ENCODE data around the gene AZGP1.

Gene AZGP1

GRCh38 chr7:99927536-99927935, 48.3 kb downstream of the AZGP1 start:
- no peak overlapping the region for H3K27ac ChIP-seq (ENCODE audit: low read length)
- no peaks in the 10 kb centered on the region for H3K9me3 ChIP-seq (ENCODE audit: insufficient read depth, low read length, severe bottlenecking)
- H3K4me1 ChIP-seq (ENCODE audit: insufficient read depth, low read length), result peaks cover 10% of the 10 kb centered on the region
- no peak overlapping the region for H2AFZ ChIP-seq (ENCODE audit: low read depth, low read length)
- H3K79me2 ChIP-seq (ENCODE audit: insufficient read depth, low read length), result no peaks in the 10 kb centered on the region
- no peaks in the 10 kb centered on the region for H3K36me3 ChIP-seq (ENCODE audit: insufficient read depth, low read length)
- no peak for TF ChIP-seq CTCF (IDR thresholded peaks at IDR 0.05; ENCODE audit: borderline replicate concordance, extremely low read depth, low read length, poor library complexity, severe bottlenecking)
- no peak for TF ChIP-seq EZH2 (IDR thresholded peaks at IDR 0.05; ENCODE audit: borderline replicate concordance, low read depth, low read length, severe bottlenecking)
- ATAC-seq (ENCODE audit: insufficient read depth, low read depth) (no peak), DNase-seq (no peak)
- H3K4me2 ChIP-seq (ENCODE audit: insufficient read depth, low read length), result no peak overlapping the region
- H3K4me3 ChIP-seq (ENCODE audit: low read depth in 1 of 2, low read length in 2 of 2), result no peak overlapping the region
- H4K20me1 ChIP-seq (ENCODE audit: insufficient read depth, low read length), result no peaks in the 10 kb centered on the region
- no peak overlapping the region for H3K9ac ChIP-seq (ENCODE audit: low read depth, low read length)
- peaks cover 25% of the 10 kb centered on the region for H3K27me3 ChIP-seq (ENCODE audit: insufficient read depth, low read length, poor library complexity)

DNA sequence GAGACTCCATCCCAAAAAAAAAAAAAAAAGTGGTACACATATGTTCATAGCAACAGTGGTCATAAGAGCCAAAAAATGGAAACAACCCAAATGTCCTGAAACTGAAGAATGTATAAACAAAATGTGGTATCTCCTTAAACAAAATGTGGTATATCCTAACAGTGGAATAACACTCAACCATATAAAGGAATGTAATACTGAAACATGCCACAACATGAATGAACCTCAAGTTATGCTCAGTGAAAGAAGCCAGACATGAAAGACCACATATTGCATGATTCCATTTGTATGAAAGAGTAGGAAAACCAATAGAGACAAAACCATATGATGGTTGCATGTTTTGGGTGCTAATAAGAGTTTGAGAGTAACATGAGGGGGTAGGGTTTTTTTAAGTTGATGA, 49.5 kb downstream of the AZGP1 start:
- no peaks in the 10 kb centered on the region for H3K9me3 ChIP-seq (ENCODE audit: insufficient read depth, low read length, severe bottlenecking)
- H3K4me3 ChIP-seq (ENCODE audit: low read depth in 1 of 2, low read length in 2 of 2), result no peak overlapping the region
- no peaks in the 10 kb centered on the region for H3K36me3 ChIP-seq (ENCODE audit: insufficient read depth, low read length)
- TF ChIP-seq CTCF (IDR thresholded peaks at IDR 0.05; ENCODE audit: borderline replicate concordance, extremely low read depth, low read length, poor library complexity, severe bottlenecking) (no peak), EZH2 (IDR thresholded peaks at IDR 0.05; ENCODE audit: borderline replicate concordance, low read depth, low read length, severe bottlenecking) (no peak)
- peaks cover 25% of the 10 kb centered on the region for H3K27me3 ChIP-seq (ENCODE audit: insufficient read depth, low read length, poor library complexity)
- H2AFZ ChIP-seq (ENCODE audit: low read depth, low read length), result no peak overlapping the region
- H3K79me2 ChIP-seq (ENCODE audit: insufficient read depth, low read length), result no peaks in the 10 kb centered on the region
- H3K27ac ChIP-seq (ENCODE audit: low read length), result no peak overlapping the region
- DNase-seq, result no peak
- no peaks in the 10 kb centered on the region for H4K20me1 ChIP-seq (ENCODE audit: insufficient read depth, low read length)
- no peak for ATAC-seq (ENCODE audit: insufficient read depth, low read depth)
- no peak overlapping the region for H3K4me2 ChIP-seq (ENCODE audit: insufficient read depth, low read length)
- H3K4me1 ChIP-seq (ENCODE audit: insufficient read depth, low read length), result peaks cover 10% of the 10 kb centered on the region
- no peak overlapping the region for H3K9ac ChIP-seq (ENCODE audit: low read depth, low read length)

GRCh38 chr7:99923200-99923599, 52.6 kb downstream of the AZGP1 start:
- DNase-seq (no peak), ATAC-seq (ENCODE audit: insufficient read depth, low read depth) (no peak)
- no peak overlapping the region for H3K4me3 ChIP-seq (ENCODE audit: low read depth in 1 of 2, low read length in 2 of 2)
- peaks cover 4% of the 10 kb centered on the region for H3K9me3 ChIP-seq (ENCODE audit: insufficient read depth, low read length, severe bottlenecking)
- H2AFZ ChIP-seq (ENCODE audit: low read depth, low read length), result no peak overlapping the region
- H3K4me1 ChIP-seq (ENCODE audit: insufficient read depth, low read length), result peaks cover 17% of the 10 kb centered on the region
- peaks cover 25% of the 10 kb centered on the region for H3K79me2 ChIP-seq (ENCODE audit: insufficient read depth, low read length)
- H3K27ac ChIP-seq (ENCODE audit: low read length), result no peak overlapping the region
- no peak overlapping the region for H3K4me2 ChIP-seq (ENCODE audit: insufficient read depth, low read length)
- no peak for TF ChIP-seq CTCF (IDR thresholded peaks at IDR 0.05; ENCODE audit: borderline replicate concordance, extremely low read depth, low read length, poor library complexity, severe bottlenecking)
- no peak for TF ChIP-seq EZH2 (IDR thresholded peaks at IDR 0.05; ENCODE audit: borderline replicate concordance, low read depth, low read length, severe bottlenecking)
- H3K27me3 ChIP-seq (ENCODE audit: insufficient read depth, low read length, poor library complexity), result peaks cover 11% of the 10 kb centered on the region
- no peaks in the 10 kb centered on the region; the same call in 1 of the 2 replicates for H3K36me3 ChIP-seq (ENCODE audit: insufficient read depth, low read length)
- H3K9ac ChIP-seq (ENCODE audit: low read depth, low read length), result no peak overlapping the region
- peaks cover 3% of the 10 kb centered on the region for H4K20me1 ChIP-seq (ENCODE audit: insufficient read depth, low read length)

DNA sequence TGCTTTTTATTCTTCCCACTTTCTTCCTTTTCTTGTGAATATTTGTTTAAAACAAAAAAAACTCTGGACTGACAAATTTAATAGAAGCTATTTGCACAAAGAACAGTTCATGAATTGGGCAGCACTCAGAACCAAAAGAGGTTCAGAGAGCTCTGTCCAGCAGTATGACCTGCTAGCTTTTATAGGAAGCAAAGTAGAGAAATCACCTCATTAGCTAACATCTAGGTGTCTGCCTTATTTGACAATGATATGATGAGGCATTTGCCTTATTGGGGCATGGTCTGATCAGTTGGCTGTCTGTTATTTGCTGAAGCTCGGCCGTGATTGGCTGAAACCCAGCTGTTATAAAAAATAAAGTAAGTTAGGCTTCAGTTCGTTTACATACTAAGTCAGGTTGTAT, 55.7 kb downstream of the AZGP1 start:
- Histone ChIP-seq H3K27ac (ENCODE audit: low read length) (peak overlapping the region; percentile 90), H3K36me3 (ENCODE audit: insufficient read depth, low read length) (peaks cover 28% of the 10 kb centered on the region), H3K4me3 (ENCODE audit: low read depth in 1 of 2, low read length in 2 of 2) (peak overlapping the region; percentile 67 to 83), H3K4me2 (ENCODE audit: insufficient read depth, low read length) (peak overlapping the region; percentile 75), H3K27me3 (ENCODE audit: insufficient read depth, low read length, poor library complexity) (no peaks in the 10 kb centered on the region), H3K79me2 (ENCODE audit: insufficient read depth, low read length) (peaks cover 55% of the 10 kb centered on the region), H3K9me3 (ENCODE audit: insufficient read depth, low read length, severe bottlenecking) (peaks cover 4% of the 10 kb centered on the region), H4K20me1 (ENCODE audit: insufficient read depth, low read length) (peaks cover 7% of the 10 kb centered on the region), H3K9ac (ENCODE audit: low read depth, low read length) (peak overlapping the region; percentile 83), H3K4me1 (ENCODE audit: insufficient read depth, low read length) (peaks cover 43% of the 10 kb centered on the region), H2AFZ (ENCODE audit: low read depth, low read length) (peak overlapping the region; percentile 88)
- ATAC-seq (ENCODE audit: insufficient read depth, low read depth), result no peak
- no peak for DNase-seq
- TF ChIP-seq EZH2 (IDR thresholded peaks at IDR 0.05; ENCODE audit: borderline replicate concordance, low read depth, low read length, severe bottlenecking) (no peak), CTCF (IDR thresholded peaks at IDR 0.05; ENCODE audit: borderline replicate concordance, extremely low read depth, low read length, poor library complexity, severe bottlenecking) (no peak)

All from DND-41 (cell line).